ENCODE results near the gene APBA2. TPM values are rescaled to one million over a fixed set of nuclear protein-coding genes. Genes with fewer than 3 reads are reported as not detected.

APBA2 gene
- total and polyA plus RNA-seq, 2 of the 13 experiments (the other 11 are each of a cell fraction or from before 2014, with no cell fraction given) = 0.62 to 2.3 TPM

DNA sequence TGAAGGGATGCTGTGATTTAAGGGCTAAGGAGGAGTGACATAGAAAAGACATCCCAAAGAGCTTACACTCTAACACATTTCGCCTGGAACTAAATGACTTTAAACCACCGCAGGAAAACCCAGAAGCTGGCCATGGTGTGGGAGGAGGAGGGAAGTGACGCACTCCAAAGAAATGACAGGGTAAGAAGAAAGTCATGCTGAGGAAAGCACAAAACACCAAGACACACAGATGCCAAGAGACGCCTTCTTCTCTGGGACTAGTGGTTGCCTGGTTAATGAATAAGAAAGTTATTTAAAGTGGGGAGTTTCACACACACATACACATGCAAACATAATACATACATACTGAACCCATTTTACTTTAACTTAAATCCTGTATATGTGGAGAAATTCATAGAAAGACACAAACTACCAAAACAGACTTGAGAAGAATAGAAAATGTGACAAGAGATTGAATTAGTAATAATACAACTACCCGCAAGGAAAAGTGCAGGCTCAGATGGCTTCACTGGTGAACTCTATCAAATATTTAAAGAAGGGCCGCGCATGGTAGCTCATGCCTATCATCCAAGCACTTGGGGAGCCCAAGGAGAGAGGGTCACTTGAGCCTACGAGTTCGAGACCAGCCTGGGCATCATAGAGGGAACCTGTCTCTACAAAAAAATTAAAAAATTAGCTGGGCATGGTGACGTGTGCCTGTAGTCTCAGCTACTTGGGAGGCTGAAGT is 258.3 kb downstream of the APBA2 start:
- FAIRE-seq = no peak
- no peaks in the 10 kb centered on the region for H4K20me1 ChIP-seq (ENCODE audit: insufficient read depth, low read length)
- H3K4me3 ChIP-seq (replicated peaks in 1 of 3; ENCODE audit: insufficient read depth in 1 of 3, low read depth in 2 of 3, low read length in 3 of 3) = no peak overlapping the region
- WGBS (ENCODE audit: low lambda C conversion rate) = 29% methylated on average over 10 of the region's 10 CpGs
- DNase-seq (ENCODE audit: low spot score) = no peak
- ChIA-PET CTCF (ENCODE audit: low intra/inter-chr PET ratio, low total read pairs) (no interaction called here), POLR2A (no interaction called here)
- H3K4me2 ChIP-seq (ENCODE audit: low read depth, low read length) = no peak overlapping the region
- H3K4me1 ChIP-seq (ENCODE audit: insufficient read depth, low read length) = peaks cover 5% of the 10 kb centered on the region; the same call in 1 of the 2 replicates
- H3K27ac ChIP-seq (ENCODE audit: extremely low read length, insufficient read depth, low read length) = no peak overlapping the region
- H3K79me2 ChIP-seq (ENCODE audit: insufficient read depth, low read length) = no peaks in the 10 kb centered on the region
- H2AFZ ChIP-seq (ENCODE audit: low read length) = no peak overlapping the region
- H3K9ac ChIP-seq (ENCODE audit: insufficient read depth, low read depth, low read length) = no peak overlapping the region
- peaks cover 0 to 33% of the 10 kb centered on the region in 2 experiments; a peak in 3 of 5 replicates for H3K27me3 ChIP-seq (ENCODE audit: control insufficient read depth in 1 of 2, insufficient read depth in 2 of 2, low read length in 2 of 2)
- no peaks in the 10 kb centered on the region for H3K36me3 ChIP-seq (replicated peaks in 1 of 2; ENCODE audit: control insufficient read depth in 1 of 2, insufficient read depth in 2 of 2, low read length in 2 of 2)
- TF ChIP-seq CBX5 (CRISPR knock-in tag; IDR thresholded peaks at IDR 0.05; ENCODE audit: borderline replicate concordance) = no peak
- TF ChIP-seq, protein P1, sequence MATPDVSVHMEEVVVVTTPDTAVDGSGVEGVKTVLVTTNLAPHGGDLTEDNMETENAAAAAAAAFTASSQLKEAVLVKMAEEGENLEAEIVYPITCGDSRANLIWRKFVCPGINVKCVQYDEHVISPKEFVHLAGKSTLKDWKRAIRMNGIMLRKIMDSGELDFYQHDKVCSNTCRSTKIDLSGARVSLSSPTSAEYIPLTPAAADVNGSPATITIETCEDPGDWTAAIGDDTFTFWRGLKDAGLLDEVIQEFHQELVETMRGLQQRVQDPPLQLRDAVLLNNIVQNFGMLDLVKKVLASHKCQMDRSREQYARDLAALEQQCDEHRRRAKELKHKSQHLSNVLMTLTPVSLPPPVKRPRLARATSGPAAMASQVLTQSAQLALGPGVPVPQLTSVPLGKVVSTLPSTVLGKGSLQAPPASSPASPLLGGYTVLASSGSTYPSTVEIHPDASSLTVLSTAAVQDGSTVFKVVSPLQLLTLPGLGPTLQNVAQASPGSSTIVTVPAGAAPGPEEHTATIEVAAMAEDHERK (CRISPR knock-in tag; IDR thresholded peaks at IDR 0.05; ENCODE audit: low read depth) = no peak
- no peak for TF ChIP-seq TCF12 (IDR thresholded peaks at IDR 0.05)
- TF ChIP-seq TCF12 (CRISPR knock-in tag; IDR thresholded peaks at IDR 0.05) = no peak
- intact Hi-C loops (cut with micrococcal nuclease; ENCODE audit: unreplicated experiment) = no loop called here
- no peaks in the 10 kb centered on the region for H3K9me3 ChIP-seq (ENCODE audit: low read length)
- in situ Hi-C loops (cut with HindIII; ENCODE audit: extremely low pct_ligation_motif_present, low pct_unique_long_range_greater_than_20kb) = no loop called here
- BruUV-seq (replicated peaks) = no TSS peak
- no peak for ATAC-seq

DNA sequence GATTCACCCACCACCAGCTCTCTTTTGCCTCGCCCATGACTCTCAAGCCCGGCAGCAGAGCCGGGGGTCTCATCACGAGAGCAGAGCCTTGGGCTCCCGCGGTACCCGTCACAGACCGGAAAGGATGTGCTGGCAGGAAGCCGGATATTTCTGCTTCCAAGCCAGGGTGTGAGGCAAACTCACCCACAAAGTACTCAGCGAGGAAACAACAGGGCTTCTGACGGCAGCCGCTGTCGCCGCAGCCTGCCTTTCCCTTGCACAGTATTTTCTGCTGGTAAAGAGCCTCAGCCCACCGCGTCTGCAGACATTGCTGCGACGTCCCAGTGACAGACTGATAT is 263.9 kb downstream of the APBA2 start:
- ATAC-seq (no peak), FAIRE-seq (no peak), DNase-seq (ENCODE audit: low spot score) (no peak)
- H3K27me3 ChIP-seq (ENCODE audit: control insufficient read depth in 1 of 2, insufficient read depth in 2 of 2, low read length in 2 of 2) = no peaks in the 10 kb centered on the region
- no peak overlapping the region for H3K9ac ChIP-seq (ENCODE audit: insufficient read depth, low read depth, low read length)
- no peaks in the 10 kb centered on the region for H3K36me3 ChIP-seq (replicated peaks in 1 of 2; ENCODE audit: control insufficient read depth in 1 of 2, insufficient read depth in 2 of 2, low read length in 2 of 2)
- intact Hi-C loops (cut with micrococcal nuclease; ENCODE audit: unreplicated experiment) (no loop called here), in situ Hi-C loops (cut with HindIII; ENCODE audit: extremely low pct_ligation_motif_present, low pct_unique_long_range_greater_than_20kb) (no loop called here)
- H3K4me2 ChIP-seq (ENCODE audit: low read depth, low read length) = no peak overlapping the region
- BruUV-seq (replicated peaks) = no TSS peak
- CTCF ChIA-PET (ENCODE audit: low intra/inter-chr PET ratio, low total read pairs) = no interaction called here
- no peaks in the 10 kb centered on the region for H3K9me3 ChIP-seq (ENCODE audit: low read length)
- no peak overlapping the region for H3K27ac ChIP-seq (ENCODE audit: extremely low read length, insufficient read depth, low read length)
- no peak overlapping the region for H3K4me3 ChIP-seq (replicated peaks in 1 of 3; ENCODE audit: insufficient read depth in 1 of 3, low read depth in 2 of 3, low read length in 3 of 3)
- H3K79me2 ChIP-seq (ENCODE audit: insufficient read depth, low read length) = no peaks in the 10 kb centered on the region
- H4K20me1 ChIP-seq (ENCODE audit: insufficient read depth, low read length) = no peaks in the 10 kb centered on the region
- no peak overlapping the region for H2AFZ ChIP-seq (ENCODE audit: low read length)
- 94% methylated on average over 5 of the region's 18 CpGs for WGBS (ENCODE audit: low lambda C conversion rate)
- no peaks in the 10 kb centered on the region for H3K4me1 ChIP-seq (ENCODE audit: insufficient read depth, low read length)
- POLR2A ChIA-PET = no interaction called here
- no peak for TF ChIP-seq RFX3 (CRISPR knock-in tag; IDR thresholded peaks at IDR 0.05)
- TF ChIP-seq MYC (CRISPR knock-in tag; IDR thresholded peaks at IDR 0.05; ENCODE audit: borderline replicate concordance) = no peak
- TF ChIP-seq NFKBIZ (CRISPR knock-in tag; IDR thresholded peaks at IDR 0.05) = no peak
- no peak for TF ChIP-seq ATAD3A (CRISPR knock-in tag; IDR thresholded peaks at IDR 0.05)
- TF ChIP-seq, protein P2, sequence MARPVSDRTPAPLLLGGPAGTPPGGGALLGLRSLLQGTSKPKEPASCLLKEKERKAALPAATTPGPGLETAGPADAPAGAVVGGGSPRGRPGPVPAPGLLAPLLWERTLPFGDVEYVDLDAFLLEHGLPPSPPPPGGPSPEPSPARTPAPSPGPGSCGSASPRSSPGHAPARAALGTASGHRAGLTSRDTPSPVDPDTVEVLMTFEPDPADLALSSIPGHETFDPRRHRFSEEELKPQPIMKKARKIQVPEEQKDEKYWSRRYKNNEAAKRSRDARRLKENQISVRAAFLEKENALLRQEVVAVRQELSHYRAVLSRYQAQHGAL (CRISPR knock-in tag; IDR thresholded peaks at IDR 0.05; ENCODE audit: not compliant biosample characterization) = no peak
- no peak for TF ChIP-seq CREM (IDR thresholded peaks at IDR 0.05)
- TF ChIP-seq CREM (CRISPR knock-in tag; IDR thresholded peaks at IDR 0.05) = no peak
- TF ChIP-seq HIVEP1 (CRISPR knock-in tag; IDR thresholded peaks at IDR 0.05) = no peak
- no peak for TF ChIP-seq EP300 (IDR thresholded peaks at IDR 0.05; ENCODE audit: low read depth in 2 of 2, low read length in 2 of 2)
- TF ChIP-seq EP300 (CRISPR knock-in tag; IDR thresholded peaks at IDR 0.05; ENCODE audit: borderline replicate concordance) = no peak
- TF ChIP-seq, protein P3, sequence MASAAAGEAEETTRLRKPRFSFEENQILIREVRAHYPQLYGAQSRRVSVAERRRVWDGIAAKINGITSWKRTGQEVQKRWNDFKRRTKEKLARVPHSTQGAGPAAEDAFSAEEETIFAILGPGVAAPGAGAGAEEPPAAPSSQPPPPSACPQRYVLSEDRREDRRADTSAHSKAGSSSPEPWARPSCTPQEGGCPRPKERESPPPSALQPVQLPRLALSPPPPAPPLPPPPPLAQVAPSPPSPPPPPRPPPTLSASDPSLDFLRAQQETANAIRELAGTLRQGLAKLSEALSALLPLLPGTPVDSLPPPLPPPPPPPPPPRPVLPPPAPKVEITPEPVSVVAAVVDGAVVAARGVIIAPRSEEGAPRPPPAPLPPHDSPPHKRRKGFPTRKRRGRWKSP (CRISPR knock-in tag; IDR thresholded peaks at IDR 0.05) = no peak
- TF ChIP-seq SMYD3 (CRISPR knock-in tag; IDR thresholded peaks at IDR 0.05) = no peak
- no peak for TF ChIP-seq ATF7-NPFF (CRISPR knock-in tag; IDR thresholded peaks at IDR 0.05; ENCODE audit: low read depth)
- TF ChIP-seq ONECUT2 (CRISPR knock-in tag; IDR thresholded peaks at IDR 0.05) = no peak

Measured in HepG2 (cell line).